GM10847 (cell line): ENCODE measurements around the gene GPR32.
A peak's percentile ranks its signal among the peaks of the same experiment; 100 is the strongest.

Source experiments
- POLR2A ChIP-seq: IDR thresholded peaks from 2 replicates; pipeline ENCODE4 v1.6.1; 2011; ENCODE audit not compliant: insufficient read length; ENCODE audit errors: extremely low read depth

Gene GPR32

GRCh38 chr19:50796128-50796633 is 25.9 kb downstream of the GPR32 start:
- TF ChIP-seq POLR2A: no peak

DNA sequence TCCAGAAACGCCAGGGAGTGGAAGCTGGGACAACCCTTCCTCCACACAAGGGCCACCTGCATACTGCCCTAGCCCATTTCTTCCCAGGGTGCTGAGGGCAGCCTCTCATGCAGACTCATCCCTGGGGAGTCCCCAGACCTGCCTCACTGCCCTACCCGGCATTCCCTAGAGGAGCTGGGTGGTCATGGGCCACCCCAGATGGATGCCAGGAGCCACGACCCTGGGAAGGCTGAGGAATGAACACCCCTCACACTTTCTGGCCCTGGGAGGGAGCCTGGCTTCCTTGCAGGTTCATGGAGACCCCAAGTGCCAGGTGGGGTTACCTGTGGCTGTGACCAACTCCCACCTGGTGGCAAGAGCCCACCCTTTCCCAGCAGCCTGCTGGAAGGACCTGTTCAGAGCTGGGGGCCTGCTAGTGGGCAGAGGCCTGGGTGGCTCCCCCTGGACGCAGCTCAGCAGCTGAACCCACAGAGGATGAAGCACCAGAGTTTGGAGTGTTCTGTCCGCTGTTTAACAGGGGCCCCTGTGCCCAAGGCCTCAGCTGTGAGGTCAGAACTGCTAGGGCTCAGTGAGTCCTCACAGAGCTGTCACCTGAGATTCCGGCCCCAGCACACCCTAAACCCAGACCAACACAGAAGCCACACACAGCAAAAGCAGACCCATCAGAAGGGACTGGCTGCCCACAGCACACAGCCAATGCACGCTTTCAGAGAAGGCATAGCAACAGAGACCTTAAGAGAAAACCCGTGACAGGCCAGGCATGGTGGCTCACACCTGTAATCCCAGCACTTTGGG is 26.6 kb downstream of the GPR32 start:
- TF ChIP-seq POLR2A: no peak

DNA sequence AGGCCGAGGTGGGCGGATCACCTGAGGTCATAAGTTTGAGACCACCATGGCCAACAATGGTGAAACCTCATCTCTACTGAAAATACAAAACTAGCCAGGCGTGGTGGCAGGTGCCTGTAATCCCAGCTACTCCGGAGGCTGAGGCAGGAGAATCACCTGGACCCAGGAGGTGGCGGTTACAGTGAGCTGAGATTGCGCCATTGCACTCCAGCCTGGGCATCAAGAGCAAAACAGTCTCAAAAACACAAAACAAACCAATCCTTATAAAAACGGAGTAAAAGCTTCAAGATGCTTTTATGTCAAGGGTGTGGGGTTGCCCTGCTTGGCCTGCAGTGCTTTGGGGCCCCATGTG is 27.1 kb downstream of the GPR32 start:
- TF ChIP-seq POLR2A: no peak

DNA sequence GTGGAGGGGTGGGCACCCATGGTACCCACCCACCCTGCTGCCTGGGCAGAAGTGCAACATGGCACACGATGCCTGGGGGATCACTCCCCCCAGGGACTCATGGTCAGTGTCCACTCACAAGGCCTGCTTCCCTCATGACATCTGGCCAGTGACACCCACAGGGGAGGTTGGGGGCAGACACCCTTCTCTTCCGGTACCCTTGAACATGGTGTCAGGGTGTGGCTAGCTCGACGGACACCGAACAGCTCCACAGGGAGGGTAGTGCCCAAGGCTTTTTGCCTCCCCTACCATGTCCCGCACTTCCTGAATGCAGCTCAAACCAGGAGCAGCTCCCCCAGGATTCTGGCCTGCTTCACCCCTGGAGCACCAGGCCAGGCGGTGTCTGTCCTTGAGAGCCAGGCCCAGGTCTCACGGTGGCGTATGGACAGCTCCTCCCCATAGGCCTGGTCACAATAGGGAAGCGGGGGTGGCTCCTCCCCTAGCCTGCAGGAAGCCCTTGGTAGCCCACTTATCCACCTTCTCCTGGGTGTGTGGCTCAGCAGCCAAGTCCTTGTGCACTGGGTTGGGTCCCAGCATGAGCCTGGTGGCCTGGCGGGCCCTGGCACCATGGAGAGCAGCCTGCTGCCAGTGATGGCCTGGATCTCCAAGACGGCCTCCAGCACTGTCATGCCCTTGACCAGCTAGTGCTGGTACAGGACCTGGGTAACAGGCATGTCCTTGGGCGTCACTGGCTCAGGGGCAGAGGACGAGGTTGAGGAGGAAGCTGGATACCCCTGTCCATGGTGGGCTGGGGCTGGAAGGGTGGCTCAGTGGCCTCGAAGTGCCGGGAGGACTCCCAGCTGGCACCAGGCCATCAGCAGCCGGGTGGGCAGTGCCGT is 27.8 kb downstream of the GPR32 start:
- no peak for TF ChIP-seq POLR2A

DNA sequence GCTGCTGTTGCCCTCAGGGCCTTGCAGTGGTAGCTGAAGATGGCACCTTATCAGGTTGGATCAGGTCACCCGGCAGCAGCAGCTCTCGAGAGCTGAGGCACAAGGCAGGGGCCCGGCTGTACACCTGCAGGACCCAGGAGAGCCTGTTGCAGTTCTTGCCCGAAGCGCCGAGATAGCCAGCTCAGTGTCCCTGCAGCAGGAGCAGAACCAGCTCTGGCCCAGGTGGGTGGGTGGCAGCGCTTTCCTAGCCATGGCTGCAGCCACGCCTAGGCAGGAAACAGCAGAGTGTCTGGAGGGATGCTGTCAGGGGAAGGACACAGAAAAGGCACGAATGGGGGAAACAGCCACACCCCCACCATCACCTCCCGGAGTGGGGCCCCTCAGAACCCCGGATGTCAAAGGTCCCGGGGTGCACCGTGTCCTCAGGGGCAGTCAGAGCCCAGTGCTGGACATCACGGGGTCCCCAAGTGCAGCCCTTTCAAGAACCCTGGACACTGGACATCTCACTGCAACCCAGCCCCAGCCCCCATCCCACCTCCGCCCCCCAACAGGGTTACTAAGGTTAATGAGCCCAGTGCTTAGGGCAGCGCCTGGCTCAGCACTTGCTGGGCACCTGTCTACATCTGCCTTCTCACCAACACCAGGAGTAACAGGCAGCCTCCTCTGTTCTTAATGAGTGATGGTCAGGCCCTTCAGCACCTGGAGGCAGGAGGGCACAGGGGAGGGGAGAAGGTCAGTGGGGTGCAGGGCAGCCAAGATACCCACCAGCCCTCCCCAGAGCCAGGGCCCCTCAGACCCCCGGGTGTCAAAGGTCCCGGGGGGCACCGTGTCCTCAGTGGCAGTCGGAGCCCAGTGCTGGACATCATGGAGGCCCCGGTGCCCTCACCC is 28.6 kb downstream of the GPR32 start:
- no peak for TF ChIP-seq POLR2A

DNA sequence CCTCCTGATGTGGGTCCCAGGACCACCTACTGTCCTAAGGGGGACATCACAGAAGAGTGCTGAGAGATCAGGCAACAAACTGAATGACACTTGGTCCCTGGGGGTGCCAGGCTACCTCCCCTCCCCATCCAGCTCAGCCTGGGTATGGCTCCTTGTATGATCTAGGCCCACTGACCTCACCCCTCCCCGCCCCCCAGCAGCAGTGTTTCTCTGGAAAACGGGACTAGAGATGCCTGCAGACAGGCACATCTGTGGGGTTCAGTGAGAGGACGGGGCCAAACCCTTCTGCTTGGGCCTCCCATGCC is 29.2 kb downstream of the GPR32 start:
- TF ChIP-seq POLR2A: no peak

DNA sequence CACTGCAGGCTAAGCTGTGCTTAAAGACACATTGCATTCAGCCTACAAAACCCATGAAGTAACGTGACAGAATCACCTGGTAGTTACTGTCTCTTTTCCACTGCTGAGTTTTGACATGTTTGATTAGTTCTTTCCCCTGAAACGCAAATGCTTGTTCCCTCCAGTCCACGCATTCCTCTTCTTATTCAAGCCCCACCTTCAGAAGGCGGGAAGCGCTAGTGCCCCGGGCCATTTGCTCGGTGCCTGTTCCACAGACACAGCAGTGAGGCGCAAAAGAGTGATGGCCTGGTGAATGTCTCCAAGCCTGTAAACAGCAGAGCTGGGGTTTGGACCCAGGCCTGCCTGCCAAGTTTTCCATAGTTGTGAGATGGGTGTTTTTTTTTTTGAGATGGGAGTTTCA is 30.8 kb downstream of the GPR32 start:
- no peak for TF ChIP-seq POLR2A

- no peak for TF ChIP-seq POLR2A
Observed at GRCh38 chr19:50803633-50804419, 33.6 kb downstream of the GPR32 start.

DNA sequence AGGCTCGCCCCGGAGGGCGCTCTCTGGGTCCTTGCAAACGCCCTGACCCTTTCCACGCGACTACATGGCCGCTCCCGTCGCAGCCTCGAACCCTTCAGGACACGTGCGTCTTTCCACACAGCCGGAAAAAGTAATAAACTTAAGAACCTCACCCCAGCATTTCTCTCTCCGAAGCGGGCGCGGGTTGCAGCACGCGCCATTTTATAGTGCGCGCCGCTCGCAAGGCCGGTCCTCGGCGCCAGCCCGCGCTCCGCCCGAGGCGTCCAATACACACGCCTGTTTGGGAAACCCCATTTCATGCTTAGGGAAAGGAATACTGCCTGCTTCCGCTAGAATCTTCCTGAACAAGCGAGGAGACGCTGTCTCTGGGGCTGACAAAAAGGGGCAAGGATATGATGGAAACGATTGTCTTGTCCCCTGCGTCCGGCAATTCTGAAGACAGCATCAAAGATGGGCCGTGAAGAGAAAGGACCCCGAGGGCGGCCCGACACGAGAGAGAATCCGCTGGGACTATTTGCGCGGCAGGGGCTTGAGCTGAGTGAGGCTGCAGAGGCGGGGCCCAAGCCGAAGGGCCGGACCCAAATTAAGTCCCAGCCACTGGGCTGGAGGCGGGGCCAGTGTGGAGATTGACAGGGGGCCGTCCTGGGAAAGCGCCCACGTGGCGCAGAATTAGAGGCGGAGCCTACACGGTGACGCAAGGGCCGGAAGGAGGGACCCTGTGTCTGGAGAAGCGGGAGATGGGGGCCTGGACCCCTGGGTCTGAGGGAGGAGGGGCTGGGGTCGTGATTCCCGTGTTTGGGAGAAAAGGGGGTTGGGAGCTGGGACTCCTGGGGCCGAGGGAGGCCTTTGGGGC is 34.4 kb downstream of the GPR32 start:
- TF ChIP-seq POLR2A: peak; percentile 98

DNA sequence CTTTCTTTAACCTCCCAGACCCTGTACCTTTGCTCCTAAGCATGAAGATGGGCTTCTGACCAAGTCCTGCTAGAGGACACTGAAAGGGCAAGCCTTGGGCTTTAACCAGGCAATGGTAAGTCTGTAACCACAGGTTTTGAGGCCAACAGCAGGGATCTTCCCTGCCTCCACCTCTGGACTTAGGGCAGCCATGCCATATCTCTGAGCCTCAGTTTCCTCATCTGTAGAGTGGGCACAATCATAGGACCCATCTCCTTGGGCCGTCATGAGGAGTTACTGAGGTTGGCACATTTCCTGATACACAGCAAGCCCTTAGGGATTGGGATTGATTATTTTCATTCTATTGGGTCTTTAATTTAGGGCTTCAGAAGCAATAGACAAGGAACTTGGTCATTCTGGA is 38.6 kb downstream of the GPR32 start:
- TF ChIP-seq POLR2A: no peak

DNA sequence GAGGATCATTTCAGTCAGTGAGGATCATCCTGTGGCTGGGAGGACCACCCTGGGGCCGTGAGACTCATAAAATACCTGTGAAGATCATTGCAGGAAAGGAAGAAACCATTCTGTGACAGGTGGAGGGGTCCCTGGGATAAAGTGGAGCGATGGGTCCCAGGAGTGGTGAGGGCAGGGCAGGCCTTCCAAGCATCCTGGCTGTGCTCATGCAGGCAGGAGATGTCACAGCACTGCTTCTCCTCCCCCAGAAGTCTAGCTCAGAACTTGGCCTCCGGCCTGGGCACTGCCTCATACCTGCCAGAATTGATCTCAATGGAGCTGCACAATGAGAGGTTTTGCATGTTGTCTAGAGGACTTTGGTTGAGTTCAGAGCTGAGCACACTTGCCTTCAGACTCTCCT is 42.2 kb downstream of the GPR32 start:
- no peak for TF ChIP-seq POLR2A

DNA sequence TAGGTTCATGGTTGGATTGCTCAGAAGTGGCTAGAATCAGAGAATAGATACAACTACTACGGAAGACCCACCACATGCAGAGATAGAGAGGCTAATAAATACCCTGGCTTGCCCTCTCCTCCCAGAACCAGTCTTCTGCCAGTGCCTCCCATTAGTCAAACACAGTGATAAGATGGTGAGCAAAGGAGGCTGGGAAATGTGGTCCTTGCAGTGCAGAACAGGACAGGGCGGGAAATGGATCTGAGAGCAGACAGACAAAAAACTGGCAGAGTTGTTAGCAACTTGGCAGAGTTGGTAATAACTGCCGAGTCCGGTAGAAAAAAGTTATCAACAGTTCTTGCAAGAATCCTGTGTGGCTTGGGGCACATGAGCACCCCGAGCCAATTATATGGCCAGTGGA is 44.6 kb downstream of the GPR32 start:
- no peak for TF ChIP-seq POLR2A

- TF ChIP-seq POLR2A: no peak
Observed at GRCh38 chr19:50815439-50815838, 45.2 kb downstream of the GPR32 start.
